Measurements from ENCODE around the gene TMEM123. TPM values are rescaled to one million over a fixed set of nuclear protein-coding genes. Genes with fewer than 3 reads are reported as not detected.
"Not testable (repeated sequence)": the region's sequence is repeated elsewhere in the genome, so short reads cannot be mapped to it uniquely, and the experiment has no call there.

The TMEM123 gene
- total and polyA plus RNA-seq, 10 of the 15 experiments (the other 5 are each of a cell fraction or from before 2014, with no cell fraction given) = 35.1 to 667 (median 123) TPM

- TF ChIP-seq USF2 (IDR thresholded peaks at IDR 0.05; ENCODE audit: borderline replicate concordance, low read depth, low read length) = no peak
Observed at GRCh38 chr11:102377891-102378290, 74.7 kb downstream of the TMEM123 start (continued).

GRCh38 chr11:102375720-102376399 is 76.7 kb downstream of the TMEM123 start:
- DNase-seq (ENCODE audit: low read depth, low spot score) (no peak), ATAC-seq (no peak), FAIRE-seq (no peak)
- CTCF ChIA-PET = interaction anchor here (0.8 to 2.4 kb wide), 5 partner anchors 8 to 82 kb away, joined by 3 to 11 read pairs (median 5); no protein-coding TSS in a partner anchor
- BruUV-seq (replicated peaks) = no TSS peak
- intact Hi-C loops (cut with micrococcal nuclease; ENCODE audit: unreplicated experiment) = no loop called here
- no peaks in the 10 kb centered on the region for H3K4me1 ChIP-seq (ENCODE audit: control insufficient read depth, insufficient read depth, low read length)
- H3K9me3 ChIP-seq (replicated peaks; ENCODE audit: control insufficient read depth, insufficient read depth, low read length) = no peaks in the 10 kb centered on the region
- RAD21 ChIA-PET (ENCODE audit: unreplicated experiment) = interaction anchor here (0.6 kb wide), 1 partner anchor 130 kb away, joined by 3 read pairs; no protein-coding TSS in a partner anchor
- WGBS (ENCODE audit: insufficient coverage, insufficient replicate concordance, low lambda C conversion rate, missing lambda C conversion rate) = 99% methylated on average over 5 of the region's 5 CpGs
- H3K27ac ChIP-seq (ENCODE audit: control insufficient read depth, insufficient read depth) = no peak overlapping the region
- no peaks in the 10 kb centered on the region for H3K79me2 ChIP-seq (ENCODE audit: control insufficient read depth, insufficient read depth, low read length)
- no peaks in the 10 kb centered on the region for H3K27me3 ChIP-seq (replicated peaks in 1 of 2; ENCODE audit: control insufficient read depth in 2 of 2, insufficient read depth in 2 of 2, low read length in 1 of 2)
- peaks cover 0 to 11% of the 10 kb centered on the region in 2 experiments; a peak in 3 of 4 replicates for H3K36me3 ChIP-seq (ENCODE audit: control insufficient read depth in 2 of 2, insufficient read depth in 2 of 2, low read length in 1 of 2)
- H4K20me1 ChIP-seq (ENCODE audit: control insufficient read depth, insufficient read depth) = no peaks in the 10 kb centered on the region
- H3K4me3 ChIP-seq = no peak overlapping the region
- TF ChIP-seq, protein P1, sequence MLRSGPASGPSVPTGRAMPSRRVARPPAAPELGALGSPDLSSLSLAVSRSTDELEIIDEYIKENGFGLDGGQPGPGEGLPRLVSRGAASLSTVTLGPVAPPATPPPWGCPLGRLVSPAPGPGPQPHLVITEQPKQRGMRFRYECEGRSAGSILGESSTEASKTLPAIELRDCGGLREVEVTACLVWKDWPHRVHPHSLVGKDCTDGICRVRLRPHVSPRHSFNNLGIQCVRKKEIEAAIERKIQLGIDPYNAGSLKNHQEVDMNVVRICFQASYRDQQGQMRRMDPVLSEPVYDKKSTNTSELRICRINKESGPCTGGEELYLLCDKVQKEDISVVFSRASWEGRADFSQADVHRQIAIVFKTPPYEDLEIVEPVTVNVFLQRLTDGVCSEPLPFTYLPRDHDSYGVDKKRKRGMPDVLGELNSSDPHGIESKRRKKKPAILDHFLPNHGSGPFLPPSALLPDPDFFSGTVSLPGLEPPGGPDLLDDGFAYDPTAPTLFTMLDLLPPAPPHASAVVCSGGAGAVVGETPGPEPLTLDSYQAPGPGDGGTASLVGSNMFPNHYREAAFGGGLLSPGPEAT (IDR thresholded peaks at IDR 0.05; ENCODE audit: low read depth) = no peak
- TF ChIP-seq SREBF2 (IDR thresholded peaks at IDR 0.05; ENCODE audit: low read length) (no peak), ATF7 (IDR thresholded peaks at IDR 0.05; ENCODE audit: low read depth) (no peak), ZNF207 (IDR thresholded peaks at IDR 0.05; ENCODE audit: borderline replicate concordance) (no peak), KDM1A (IDR thresholded peaks at IDR 0.05; ENCODE audit: borderline replicate concordance) (no peak), EP300 (IDR thresholded peaks at IDR 0.05; ENCODE audit: borderline replicate concordance in 1 of 2, control insufficient read depth in 1 of 2, low read depth in 2 of 2, low read length in 2 of 2) (no peak), KLF5 (IDR thresholded peaks at IDR 0.05; ENCODE audit: partially characterized antibody) (no peak), BACH1 (IDR thresholded peaks at IDR 0.05; ENCODE audit: borderline replicate concordance) (no peak)
- POLR2A ChIA-PET = interaction anchor here (0.7 to 1.1 kb wide), 5 partner anchors 9 to 242 kb away, joined by 3 to 6 read pairs (median 3); no protein-coding TSS in a partner anchor
- no peak overlapping the region for H3K4me2 ChIP-seq (ENCODE audit: control insufficient read depth, insufficient read depth)
- in situ Hi-C loops (cut with MboI) = loop anchor here (25.0 kb wide), 1 partner anchor 111 kb away; no protein-coding TSS in a partner anchor
- H3K9ac ChIP-seq (ENCODE audit: control insufficient read depth, insufficient read depth, low read length) = no peak overlapping the region
- SMC1A ChIA-PET (ENCODE audit: uncharacterized antibody, unreplicated experiment) = interaction anchor here (0.5 to 1.5 kb wide), 12 partner anchors 9 to 248 kb away, joined by 3 to 5 read pairs (median 3); no protein-coding TSS in a partner anchor
- H2AFZ ChIP-seq (ENCODE audit: control insufficient read depth, low read depth, low read length) = no peak overlapping the region

DNA sequence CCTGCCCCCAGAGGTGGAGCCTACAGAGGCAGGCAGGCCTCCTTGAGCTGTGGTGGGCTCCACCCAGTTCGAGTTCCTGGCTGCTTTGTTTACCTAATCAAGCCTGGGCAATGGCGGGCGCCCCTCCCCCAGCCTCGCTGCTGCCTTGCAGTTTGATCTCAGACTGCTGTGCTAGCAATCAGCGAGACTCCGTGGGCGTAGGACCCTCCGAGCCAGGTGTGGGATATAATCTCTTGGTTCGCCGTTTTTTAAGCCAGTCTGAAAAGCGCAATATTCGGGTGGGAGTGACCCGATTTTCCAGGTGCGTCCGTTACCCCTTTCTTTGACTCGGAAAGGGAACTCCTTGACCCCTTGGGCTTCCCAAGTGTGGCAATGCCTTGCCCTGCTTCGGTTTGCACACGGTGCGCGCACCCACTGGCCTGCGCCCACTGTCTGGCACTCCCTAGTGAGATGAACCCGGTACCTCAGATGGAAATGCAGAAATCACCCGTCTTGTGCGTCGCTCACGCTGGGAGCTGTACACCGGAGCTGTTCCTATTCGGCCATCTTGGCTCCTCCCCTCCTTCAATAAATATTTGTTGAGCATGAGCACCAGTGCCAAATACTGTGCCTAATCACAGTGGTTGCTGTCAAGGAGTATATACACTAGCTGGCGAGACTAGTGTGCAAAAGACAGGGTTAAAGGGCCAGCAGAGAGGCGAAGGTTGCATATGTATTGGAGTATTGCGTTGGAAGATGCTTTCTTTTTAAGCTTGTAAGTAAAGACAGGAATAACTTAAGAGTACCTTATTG is 77.7 kb downstream of the TMEM123 start:
- DNase-seq (ENCODE audit: low read depth, low spot score); H3K4me1 ChIP-seq (ENCODE audit: control insufficient read depth, insufficient read depth, low read length); H3K79me2 ChIP-seq (ENCODE audit: control insufficient read depth, insufficient read depth, low read length); ATAC-seq; H2AFZ ChIP-seq (ENCODE audit: control insufficient read depth, low read depth, low read length); H3K4me3 ChIP-seq; H3K4me2 ChIP-seq (ENCODE audit: control insufficient read depth, insufficient read depth); H3K9ac ChIP-seq (ENCODE audit: control insufficient read depth, insufficient read depth, low read length); H3K36me3 ChIP-seq (ENCODE audit: control insufficient read depth in 2 of 2, insufficient read depth in 2 of 2, low read length in 1 of 2); intact Hi-C loops (cut with micrococcal nuclease; ENCODE audit: unreplicated experiment); H4K20me1 ChIP-seq (ENCODE audit: control insufficient read depth, insufficient read depth); H3K9me3 ChIP-seq (replicated peaks; ENCODE audit: control insufficient read depth, insufficient read depth, low read length); FAIRE-seq; BruUV-seq (replicated peaks); H3K27ac ChIP-seq (ENCODE audit: control insufficient read depth, insufficient read depth); H3K27me3 ChIP-seq (replicated peaks in 1 of 2; ENCODE audit: control insufficient read depth in 2 of 2, insufficient read depth in 2 of 2, low read length in 1 of 2): not testable (repeated sequence)
- 96% methylated on average over 31 of the region's 31 CpGs for WGBS (ENCODE audit: insufficient coverage, insufficient replicate concordance, low lambda C conversion rate, missing lambda C conversion rate)
- RAD21 ChIA-PET (ENCODE audit: unreplicated experiment) = interaction anchor here (0.6 kb wide), 1 partner anchor 129 kb away, joined by 3 read pairs; no protein-coding TSS in a partner anchor
- SMC1A ChIA-PET (ENCODE audit: uncharacterized antibody, unreplicated experiment) = interaction anchor here (0.7 to 1.5 kb wide), 6 partner anchors 13 to 121 kb away, joined by 3 to 5 read pairs (median 3); no protein-coding TSS in a partner anchor
- POLR2A ChIA-PET = interaction anchor here (1.1 kb wide), 2 partner anchors 8 to 25 kb away, joined by 3 read pairs; no protein-coding TSS in a partner anchor
- CTCF ChIA-PET = interaction anchor here (1.3 to 2.4 kb wide), 3 partner anchors 16 to 81 kb away, joined by 4 to 11 read pairs (median 6); no protein-coding TSS in a partner anchor
- in situ Hi-C loops (cut with MboI) = loop anchor here (25.0 kb wide), 1 partner anchor 112 kb away; no protein-coding TSS in a partner anchor

All from GM12878 (cell line).